Measurements from ENCODE around the gene SRRM4. TPM values are rescaled to one million over a fixed set of nuclear protein-coding genes. Genes with fewer than 3 reads are reported as not detected.
A peak's percentile ranks its signal among the peaks of the same experiment; 100 is the strongest.

SRRM4 gene
- total RNA-seq (2013; cell fraction: nucleolus; rRNA removed): not detected in 2 replicates
- not detected in 2 replicates for total RNA-seq (2014; rRNA removed)
- not detected in 2 replicates for total RNA-seq (2014; rRNA removed; fragmentation: Illumina TruSeq; extraction: Trizol)
- not detected in 2 replicates for total RNA-seq (2021)
- polyA plus RNA-seq (2011; ENCODE audit: low read depth): not detected
- not detected in 2 replicates for polyA plus RNA-seq (2011; rRNA removed)
- polyA plus RNA-seq (2011; cell fraction: cytosol; rRNA removed): not detected in 2 replicates
- polyA plus RNA-seq (2011; cell fraction: nucleus; rRNA removed): not detected in 2 replicates
- polyA plus RNA-seq (2012): not detected in 2 replicates
- under 0.01 TPM in 1 of 2 replicates, not detected in the other for polyA plus RNA-seq (2014; fragmentation: Illumina TruSeq; extraction: Trizol)
- not detected for polyA plus RNA-seq (2014; fragmentation: Nextera tagmentation; extraction: Ambion mirVana)
- not detected in 2 replicates for polyA plus RNA-seq (2014; rRNA removed)
- polyA plus RNA-seq (2016; fragmentation: Nextera tagmentation; extraction: Ambion mirVana): under 1 TPM in 1 of 2 experiments, not detected in 1; 0.01 TPM
- polyA minus RNA-seq (2011; rRNA and poly(A)+ RNA removed): not detected in 2 replicates
- not detected in 2 replicates for polyA minus RNA-seq (2011; cell fraction: cytosol; rRNA and poly(A)+ RNA removed)
- polyA minus RNA-seq (2011; cell fraction: nucleus; rRNA and poly(A)+ RNA removed): not detected in 2 replicates
- Bru-seq, nascent RNA: not detected
- BruChase-seq, experiment 1, labeled RNA remaining after a 6-hour chase: not detected
- not detected for BruChase-seq, experiment 2, labeled RNA remaining after a 2-hour chase
- long read RNA-seq, experiment 1: 0 reads
- long read RNA-seq, experiment 2: 0 reads

GRCh38 chr12:118981285-118982211 is at the start of gene SRRM4:
Gene SRRM4, plus strand, starts transcription at chr12:118981541. Its CDS starts 342 bp downstream, at chr12:118981883.
- Histone ChIP-seq H3K9ac (ENCODE audit: control insufficient read depth, insufficient read depth, low read length) (no peak within 1 kb of the TSS), H3K4me1 (ENCODE audit: control insufficient read depth, insufficient read depth, low read length) (no peaks in the 10 kb centered on the region), H3K4me2 (ENCODE audit: control insufficient read depth, insufficient read depth) (no peak within 1 kb of the TSS), H3K36me3 (ENCODE audit: control insufficient read depth in 2 of 2, insufficient read depth in 2 of 2, low read length in 1 of 2) (no peaks in the 10 kb centered on the region), H3K27me3 (replicated peaks in 1 of 2; ENCODE audit: control insufficient read depth in 2 of 2, insufficient read depth in 2 of 2, low read length in 1 of 2) (peaks cover 1 to 7% of the 10 kb centered on the region in 2 experiments; a peak in 1 of 4 replicates), H3K4me3 (no peak within 1 kb of the TSS), H4K20me1 (ENCODE audit: control insufficient read depth, insufficient read depth) (no peaks in the 10 kb centered on the region), H3K79me2 (ENCODE audit: control insufficient read depth, insufficient read depth, low read length) (no peaks in the 10 kb centered on the region), H3K9me3 (replicated peaks; ENCODE audit: control insufficient read depth, insufficient read depth, low read length) (no peaks in the 10 kb centered on the region), H2AFZ (ENCODE audit: control insufficient read depth, low read depth, low read length) (no peak within 1 kb of the TSS), H3K27ac (ENCODE audit: control insufficient read depth, insufficient read depth) (no peak within 1 kb of the TSS)
- ChIA-PET RAD21 (ENCODE audit: unreplicated experiment) (no interaction called here), POLR2A (no interaction called here), CTCF (interaction anchor here (0.6 to 1.0 kb wide), 2 partner anchors 55 to 462 kb away, joined by 3 read pairs; no protein-coding TSS in a partner anchor), SMC1A (ENCODE audit: uncharacterized antibody, unreplicated experiment) (no interaction called here)
- FAIRE-seq: no peak
- BruUV-seq (replicated peaks): no TSS peak
- DNase-seq (ENCODE audit: low read depth, low spot score): no peak
- in situ Hi-C loops (cut with MboI): no loop called here
- peak; percentile 78 for TF ChIP-seq REST (IDR thresholded peaks at IDR 0.05; ENCODE audit: low read depth, low read length)
- TF ChIP-seq EGR1 (IDR thresholded peaks at IDR 0.05; ENCODE audit: borderline replicate concordance in 1 of 2, low read depth in 2 of 2, low read length in 2 of 2): no peak
- TF ChIP-seq EP300 (IDR thresholded peaks at IDR 0.05; ENCODE audit: borderline replicate concordance in 1 of 2, control insufficient read depth in 1 of 2, low read depth in 2 of 2, low read length in 2 of 2): no peak
- no peak for TF ChIP-seq LARP7 (IDR thresholded peaks at IDR 0.05)
- TF ChIP-seq DPF2 (IDR thresholded peaks at IDR 0.05): no peak
- TF ChIP-seq CEBPB (IDR thresholded peaks at IDR 0.05; ENCODE audit: borderline replicate concordance in 1 of 2, low read depth in 2 of 2, low read length in 2 of 2): no peak
- TF ChIP-seq ZZZ3 (IDR thresholded peaks at IDR 0.05; ENCODE audit: control insufficient read depth, insufficient read length, low read depth): no peak
- no peak for ATAC-seq
- intact Hi-C loops (cut with micrococcal nuclease; ENCODE audit: unreplicated experiment): loop anchor here (5.0 kb wide), 1 partner anchor 566 kb away; no protein-coding TSS in a partner anchor
- WGBS (ENCODE audit: insufficient coverage, insufficient replicate concordance, low lambda C conversion rate, missing lambda C conversion rate): 20% methylated on average over 47 of the region's 64 CpGs
